Activated gamma-delta T cell treated with Interleukin-2 at 50 U/mL for 16 hours (primary cell): ENCODE results near the gene COX4I2.
"Not testable (repeated sequence)": the region's sequence is repeated elsewhere in the genome, so short reads cannot be mapped to it uniquely, and the experiment has no call there.

Experiments used
- DNase-seq: peaks from one replicate; pipeline ENCODE4 v3.0.0-alpha.2; 2020

The COX4I2 gene

DNA sequence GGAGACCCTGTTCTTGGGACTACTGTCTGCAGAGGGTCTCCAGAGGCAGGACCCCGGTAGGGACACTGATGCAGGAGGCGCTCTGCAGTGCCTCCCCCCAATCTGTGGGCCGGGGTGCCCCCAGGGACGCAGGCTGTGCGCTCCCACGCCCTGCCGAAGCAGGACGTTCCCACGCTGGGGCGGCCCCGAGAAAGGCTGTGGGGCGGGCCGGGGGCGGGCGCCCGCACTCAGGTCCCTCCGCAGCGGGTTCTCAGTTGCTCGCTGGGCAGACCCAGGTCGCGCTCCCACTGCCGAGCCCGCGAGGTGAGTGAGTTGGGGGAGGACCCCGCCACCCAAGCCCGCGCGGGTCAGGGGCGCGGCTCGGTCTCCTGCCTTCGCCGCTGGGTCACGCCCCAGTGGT lies at the start of gene COX4I2:
COX4I2 (plus strand) TSS at position 253 of the 400 bp plus-strand sequence. CDS start 1,106 bp downstream, outside the sequence.
- no peak for DNase-seq

DNA sequence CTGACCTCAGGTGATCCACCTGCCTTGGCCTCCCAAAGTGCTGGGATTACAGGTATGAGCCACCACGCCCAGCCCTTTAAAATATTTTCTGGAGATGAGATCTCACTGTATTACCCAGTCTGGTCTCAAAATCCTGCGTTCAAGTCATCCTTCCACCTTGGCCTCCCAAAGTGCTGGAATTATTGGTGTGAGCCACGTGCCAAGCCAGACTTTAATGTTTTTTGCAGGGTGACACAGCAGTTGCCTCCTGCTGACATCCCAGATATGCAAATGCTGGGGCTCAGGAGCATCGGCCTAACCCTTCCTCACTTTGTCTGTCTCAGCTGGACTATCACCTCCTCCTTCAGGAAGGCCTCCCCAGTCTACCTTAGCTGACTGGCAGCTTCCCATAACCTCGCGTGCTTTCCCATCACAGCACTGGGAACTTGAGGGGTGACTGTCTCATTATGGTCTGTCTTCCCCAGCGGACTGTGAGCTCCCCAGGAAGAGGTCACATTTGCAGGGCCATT lies 46.9 kb upstream of the COX4I2 start:
- no peak for DNase-seq

DNA sequence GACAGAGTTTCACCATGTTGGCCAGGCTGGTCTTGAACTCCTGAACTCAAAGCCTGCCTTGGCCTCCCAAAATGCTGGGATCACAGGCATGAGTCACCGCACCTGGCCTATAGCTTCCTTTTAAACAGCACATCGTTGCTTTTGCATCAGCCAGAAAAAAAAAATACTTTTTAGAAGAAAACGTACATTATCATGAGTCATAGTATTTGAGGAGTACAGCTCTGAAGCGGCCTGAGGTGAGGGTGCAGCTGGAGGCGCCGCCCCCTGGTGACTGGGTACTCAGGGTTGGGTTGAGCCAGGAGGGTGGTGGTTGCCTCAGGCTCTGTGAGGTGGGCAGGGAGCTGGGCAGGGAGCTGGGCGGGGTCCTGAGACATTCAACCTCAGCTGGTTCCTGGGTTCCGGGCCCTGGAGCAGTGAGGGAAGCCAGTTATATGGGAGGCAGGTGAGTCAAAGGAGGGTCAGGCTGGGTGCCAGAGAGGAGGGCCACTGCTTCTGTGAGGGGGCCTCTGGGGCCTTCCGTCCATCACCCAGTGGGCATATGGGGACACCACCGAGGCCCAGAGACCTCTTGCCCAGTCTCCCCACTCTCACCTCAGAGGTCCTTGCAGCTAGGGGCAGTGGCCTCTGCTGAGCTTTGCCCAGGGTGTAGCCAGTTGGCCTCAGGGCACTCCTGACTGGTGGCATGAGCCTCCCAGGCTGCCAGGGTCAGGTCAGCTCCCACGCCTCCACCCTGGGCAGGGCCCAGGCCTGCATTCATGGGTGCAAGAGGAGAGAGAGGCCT lies 44.3 kb upstream of the COX4I2 start:
- DNase-seq: no peak

DNA sequence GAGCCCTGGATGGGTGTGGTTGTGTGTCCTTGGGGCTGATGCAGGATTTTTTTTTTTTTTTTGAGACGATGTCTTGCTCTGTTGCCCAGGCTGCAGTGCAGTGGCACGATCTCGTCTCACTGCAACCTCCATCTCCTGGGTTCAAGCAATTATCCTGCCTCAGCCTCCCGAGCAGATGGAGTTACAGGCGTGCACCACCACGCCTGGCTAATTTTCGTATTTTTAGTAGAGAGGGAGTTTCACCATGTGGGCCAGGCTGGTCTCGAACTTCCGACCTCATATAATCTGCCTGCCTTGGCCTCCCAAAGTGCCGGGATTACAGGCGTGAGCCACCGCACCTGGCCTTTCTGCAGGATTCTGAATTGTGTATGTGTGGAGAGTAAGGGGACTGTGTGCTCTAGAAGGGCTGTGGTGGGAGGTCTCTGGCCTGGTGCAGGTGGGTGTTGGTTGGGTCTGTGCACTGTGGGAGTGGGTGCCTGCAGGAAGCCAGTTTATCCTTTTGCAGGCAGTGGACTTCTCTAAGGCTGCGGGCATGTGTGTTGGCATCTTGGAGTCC lies 43.6 kb upstream of the COX4I2 start:
- no peak for DNase-seq

DNA sequence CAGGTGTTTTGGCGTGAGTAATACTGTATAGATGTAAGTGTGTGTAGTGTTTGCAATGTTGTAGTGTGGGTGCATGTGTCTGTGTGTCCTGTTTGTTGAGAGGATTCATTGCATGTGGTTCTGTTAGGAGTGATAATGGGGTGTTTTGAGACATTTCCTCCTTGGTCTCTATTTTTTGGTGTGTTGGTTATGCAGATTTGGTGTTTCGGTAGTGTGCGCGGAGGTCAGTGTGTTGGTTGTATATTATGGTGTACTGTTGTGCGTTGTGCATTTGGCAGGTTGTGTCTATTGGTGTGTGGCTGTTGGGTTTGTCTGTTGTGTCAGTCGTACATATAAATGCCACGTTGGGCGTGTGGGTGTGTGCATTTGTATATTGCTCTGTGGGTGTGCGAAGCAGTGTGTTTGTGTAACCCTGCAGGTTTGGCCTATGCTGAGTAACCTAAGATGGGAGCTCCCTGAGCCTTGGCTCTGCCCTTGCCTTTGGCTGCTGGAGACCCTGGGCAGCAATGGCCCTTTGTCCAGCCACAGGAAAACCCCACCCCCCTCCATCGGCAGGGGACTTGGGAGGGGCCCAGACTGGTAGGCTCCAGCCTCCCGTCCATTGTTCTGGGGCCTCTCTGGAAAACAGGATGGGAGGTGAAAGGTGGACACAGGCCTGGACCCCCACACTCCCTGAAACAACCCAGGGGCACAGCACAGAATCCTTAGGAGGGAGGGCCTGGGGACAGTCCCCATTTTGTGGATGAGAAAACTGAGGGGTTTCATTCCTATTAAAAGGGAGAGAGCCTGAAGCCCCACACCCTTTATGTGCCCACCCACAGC lies 42.9 kb upstream of the COX4I2 start:
- DNase-seq: no peak

DNA sequence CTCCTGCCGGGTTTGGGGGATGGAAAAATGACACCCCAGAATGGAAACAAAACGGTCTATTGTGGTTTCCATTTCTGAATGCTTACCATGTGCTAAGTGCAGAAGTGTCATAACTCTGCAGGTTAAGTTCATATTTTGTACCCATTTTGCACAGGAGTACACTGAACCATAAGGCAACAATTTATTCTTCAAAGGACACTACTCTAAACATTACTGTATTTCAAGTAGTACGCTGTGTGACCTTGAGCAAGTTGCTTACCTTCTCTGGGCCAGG lies 42.4 kb upstream of the COX4I2 start:
- no peak for DNase-seq

DNA sequence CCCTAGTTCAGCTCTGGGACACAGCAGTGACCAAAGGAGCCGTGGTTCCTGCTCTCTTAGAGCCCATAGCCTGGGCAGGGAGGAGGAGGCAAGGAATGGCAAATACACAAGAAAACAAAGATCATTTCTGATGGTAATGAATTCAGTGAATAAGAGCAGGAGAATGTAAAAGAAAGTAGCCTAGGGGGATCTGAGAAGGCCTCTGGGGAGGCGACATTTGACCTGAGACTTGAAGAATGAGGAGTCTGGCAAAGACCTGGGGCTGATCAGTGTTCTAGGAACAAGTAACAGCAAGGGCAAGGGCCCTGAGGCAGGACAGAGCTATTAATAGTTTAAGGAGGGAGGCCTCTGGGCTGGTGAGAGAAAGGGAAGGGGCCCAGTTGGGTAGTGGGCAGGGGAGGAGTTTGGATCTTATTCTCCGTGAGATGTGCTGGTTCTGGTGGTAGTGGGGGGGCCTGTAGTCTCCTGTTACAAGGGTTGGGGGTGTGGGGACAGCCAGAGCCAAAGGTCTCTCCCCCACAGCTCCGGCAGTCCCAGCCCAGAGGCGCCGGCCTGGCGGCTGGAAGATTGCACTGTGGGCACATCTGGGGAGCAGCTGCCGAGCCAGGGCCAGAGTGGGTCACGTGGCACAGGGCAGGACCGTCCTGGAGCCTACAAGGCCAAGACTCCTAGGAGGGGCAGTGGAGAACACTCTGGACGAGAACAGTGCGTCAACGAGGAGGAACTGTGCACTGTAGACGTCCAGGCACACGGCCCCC lies 41.9 kb upstream of the COX4I2 start:
- no peak for DNase-seq

DNA sequence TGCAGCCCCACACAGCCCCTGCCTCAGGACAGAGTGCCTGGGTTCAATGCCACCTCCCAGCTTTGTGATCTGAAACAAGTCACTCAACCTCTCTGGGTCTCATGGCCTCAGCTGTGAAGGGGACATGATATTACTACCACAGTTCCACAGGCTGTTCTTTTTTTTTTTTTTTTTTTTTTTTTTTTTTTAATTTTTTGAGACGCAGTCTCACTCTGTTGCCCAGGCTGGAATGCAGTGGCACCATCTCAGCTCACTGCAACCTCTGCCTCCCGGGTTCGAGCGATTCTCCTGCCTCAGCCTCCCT lies 41.3 kb upstream of the COX4I2 start:
- not testable (repeated sequence) for DNase-seq

DNA sequence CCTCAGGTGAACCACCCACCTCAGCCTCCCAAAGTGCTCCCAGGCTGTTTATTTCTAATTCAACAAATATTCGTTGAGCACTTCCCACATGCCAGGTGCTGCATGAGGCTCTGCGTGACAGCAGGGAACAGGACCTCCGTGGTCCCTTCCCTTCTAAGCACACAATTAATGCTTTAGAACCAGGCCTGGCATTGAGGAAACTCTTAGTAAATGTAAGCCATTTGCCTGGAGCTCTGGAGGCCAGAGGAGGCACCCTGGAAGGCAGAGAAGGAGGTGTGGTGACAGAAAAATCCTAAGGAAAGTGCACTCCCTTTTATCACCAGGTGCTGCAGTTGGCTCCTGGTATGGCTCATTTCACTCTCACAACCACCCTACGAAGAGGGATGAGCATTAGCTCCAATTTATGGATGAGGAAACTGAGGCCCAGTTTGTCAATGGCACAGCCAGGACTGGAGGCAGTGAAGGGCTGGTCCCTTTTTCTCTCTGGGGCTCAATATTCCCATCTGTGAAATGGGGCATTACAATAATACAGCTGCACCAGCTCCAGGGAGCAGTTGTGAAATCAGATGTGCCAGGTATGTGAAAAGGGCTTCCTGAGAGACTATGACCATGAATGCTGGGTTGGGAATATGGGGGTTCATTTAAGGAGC lies 40.8 kb upstream of the COX4I2 start:
- DNase-seq: no peak

DNA sequence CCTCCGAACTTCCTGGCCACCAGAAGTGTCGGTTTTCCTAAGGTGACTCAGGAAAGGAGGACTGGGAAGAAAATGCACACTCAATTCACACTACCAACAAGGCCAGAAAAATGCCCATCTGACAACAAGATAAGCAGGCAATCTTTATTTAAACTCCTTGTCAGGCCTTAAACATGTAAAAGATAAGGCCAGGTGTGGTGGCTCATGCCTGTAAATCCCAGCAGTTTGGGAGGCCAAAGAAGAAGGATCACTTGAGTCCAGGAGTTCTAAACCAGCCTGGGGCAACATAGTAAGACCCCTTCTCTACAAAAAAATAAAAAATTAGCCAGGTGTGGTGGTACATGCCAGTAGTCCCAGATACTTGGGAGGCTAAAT lies 40.2 kb upstream of the COX4I2 start:
- DNase-seq: no peak

DNA sequence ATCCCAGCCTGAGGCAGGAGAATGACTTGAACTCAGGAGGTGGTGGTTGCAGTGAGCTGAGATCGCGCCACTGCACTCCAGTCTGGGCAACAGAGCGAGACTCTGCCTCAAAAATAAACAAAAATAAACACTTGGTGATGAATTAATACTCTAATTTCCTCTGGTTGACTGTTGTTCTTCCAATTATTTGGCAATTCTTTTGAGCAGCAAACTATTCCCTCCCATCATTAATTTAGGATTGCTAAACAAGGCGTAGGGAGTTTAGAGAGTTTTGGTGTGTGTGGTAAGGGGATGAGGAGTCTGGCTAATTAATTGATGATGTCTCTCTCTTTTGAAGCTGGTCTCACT lies 35.3 kb upstream of the COX4I2 start:
- no peak for DNase-seq

DNA sequence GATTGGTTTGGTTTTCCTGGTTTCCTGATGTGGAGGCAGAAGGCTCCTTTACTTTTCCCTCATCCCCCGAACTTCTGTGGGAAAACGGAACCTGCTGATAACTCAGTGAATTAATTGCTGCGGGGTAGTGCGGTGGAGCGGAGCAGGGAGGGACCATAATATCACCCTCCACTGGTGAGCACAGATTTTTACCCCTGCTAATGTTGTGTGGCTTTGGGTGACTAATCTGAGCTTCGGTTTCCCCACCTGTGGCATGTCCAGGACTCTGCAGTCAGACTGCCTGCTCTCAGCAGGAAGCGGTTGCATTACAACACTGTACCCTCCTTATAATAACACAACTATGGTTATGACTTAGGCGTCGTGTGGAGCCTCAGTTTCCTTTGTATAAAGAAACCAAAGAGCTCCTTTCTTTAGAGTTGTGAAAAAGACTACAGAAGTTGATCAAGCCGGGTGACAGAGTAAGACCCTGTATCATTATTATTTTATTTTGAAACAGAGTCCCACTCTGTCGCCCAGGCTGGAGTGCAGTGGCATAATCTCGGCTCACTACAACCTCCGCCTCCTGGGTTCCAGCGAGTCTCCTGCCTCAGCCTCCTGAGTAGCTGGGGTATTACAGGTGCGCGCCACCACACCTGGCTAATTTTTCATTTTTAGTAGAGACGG lies 34.8 kb upstream of the COX4I2 start:
- peak; percentile 35 for DNase-seq

DNA sequence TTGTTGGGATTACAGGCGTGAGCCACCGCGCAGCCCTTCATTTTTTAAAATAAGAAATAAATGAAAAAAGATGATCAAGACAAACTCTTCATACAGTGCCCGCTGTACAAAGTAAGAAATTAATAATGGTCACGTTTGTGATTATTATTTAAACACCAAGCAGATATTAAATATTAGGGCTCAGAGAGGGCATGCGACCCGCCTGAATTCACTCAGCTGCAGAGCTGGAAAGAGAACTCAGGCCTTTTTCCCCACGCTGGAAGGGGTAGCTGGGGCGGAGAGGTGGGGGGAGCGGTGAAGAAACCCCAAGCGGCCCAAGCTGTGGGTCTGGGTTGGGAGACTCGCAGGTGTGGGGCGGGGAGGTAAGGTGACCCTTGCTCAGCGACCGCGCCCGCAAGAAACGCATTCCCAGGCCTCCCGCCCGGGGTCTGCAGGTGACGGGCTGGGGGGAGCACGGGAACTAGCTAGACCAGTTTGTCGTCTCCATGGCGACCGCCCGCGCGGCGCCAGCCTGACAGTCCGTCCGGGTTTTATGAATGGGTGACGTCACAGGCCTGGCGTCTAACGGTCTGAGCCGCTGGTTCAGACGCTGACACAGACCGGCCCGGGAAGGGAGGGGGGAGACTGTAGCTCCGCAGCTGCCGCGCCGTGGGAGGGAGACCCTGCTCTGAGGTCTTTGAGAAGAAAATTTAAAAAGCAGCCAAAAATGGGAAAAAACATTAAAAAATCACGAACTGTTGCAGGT lies 33.7 kb upstream of the COX4I2 start:
- DNase-seq: peak; percentile 72

DNA sequence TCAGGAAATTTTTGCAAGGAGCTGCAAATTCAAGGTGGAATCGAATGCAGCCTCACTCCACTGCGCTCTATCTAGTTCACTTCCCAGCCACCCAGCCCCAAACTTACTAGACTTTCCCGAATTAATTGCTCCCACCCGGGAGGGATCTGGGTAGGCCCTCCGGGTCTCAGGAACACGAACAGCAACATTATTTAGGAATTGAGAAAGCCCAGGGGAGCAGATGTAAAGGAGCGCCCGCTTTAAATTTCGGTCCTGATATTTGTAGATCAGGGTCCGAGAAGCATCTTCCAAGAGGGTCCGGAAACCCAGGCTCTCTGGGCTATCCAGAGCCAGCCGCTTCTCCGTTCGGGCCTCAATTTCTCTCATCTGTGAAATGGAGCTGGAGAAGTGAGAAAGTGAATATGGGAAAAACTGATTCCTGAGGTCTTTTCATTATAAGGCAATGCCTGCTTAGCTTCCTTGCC lies 33.1 kb upstream of the COX4I2 start:
- DNase-seq: no peak

DNA sequence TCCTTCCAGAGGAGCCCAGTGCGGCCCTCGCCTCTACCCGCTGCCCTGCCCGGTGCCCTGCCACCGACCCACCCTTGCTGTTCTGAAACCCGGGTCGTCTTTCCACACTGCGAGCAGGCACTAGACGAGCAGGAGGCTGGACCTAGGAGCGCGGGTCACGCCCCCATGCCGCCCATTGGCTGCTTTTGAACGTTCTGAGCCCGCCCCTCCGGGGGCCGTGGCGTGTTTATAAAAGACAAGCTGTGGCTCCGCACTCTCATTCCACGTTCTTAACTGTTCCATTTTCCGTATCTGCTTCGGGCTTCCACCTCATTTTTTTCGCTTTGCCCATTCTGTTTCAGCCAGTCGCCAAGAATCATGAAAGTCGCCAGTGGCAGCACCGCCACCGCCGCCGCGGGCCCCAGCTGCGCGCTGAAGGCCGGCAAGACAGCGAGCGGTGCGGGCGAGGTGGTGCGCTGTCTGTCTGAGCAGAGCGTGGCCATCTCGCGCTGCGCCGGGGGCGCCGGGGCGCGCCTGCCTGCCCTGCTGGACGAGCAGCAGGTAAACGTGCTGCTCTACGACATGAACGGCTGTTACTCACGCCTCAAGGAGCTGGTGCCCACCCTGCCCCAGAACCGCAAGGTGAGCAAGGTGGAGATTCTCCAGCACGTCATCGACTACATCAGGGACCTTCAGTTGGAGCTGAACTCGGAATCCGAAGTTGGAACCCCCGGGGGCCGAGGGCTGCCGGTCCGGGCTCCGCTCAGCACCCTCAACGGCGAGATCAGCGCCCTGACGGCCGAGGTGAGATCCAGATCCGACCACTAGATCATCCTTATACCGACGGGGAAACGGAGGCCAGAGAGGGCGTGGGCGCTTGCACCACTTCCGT lies 32.4 kb upstream of the COX4I2 start, which contains the start of gene ID1:
ID1 (plus strand) TSS at position 259 of the 871 bp plus-strand sequence; CDS start at position 358, 99 bp downstream.
- peak; percentile 86 for DNase-seq

DNA sequence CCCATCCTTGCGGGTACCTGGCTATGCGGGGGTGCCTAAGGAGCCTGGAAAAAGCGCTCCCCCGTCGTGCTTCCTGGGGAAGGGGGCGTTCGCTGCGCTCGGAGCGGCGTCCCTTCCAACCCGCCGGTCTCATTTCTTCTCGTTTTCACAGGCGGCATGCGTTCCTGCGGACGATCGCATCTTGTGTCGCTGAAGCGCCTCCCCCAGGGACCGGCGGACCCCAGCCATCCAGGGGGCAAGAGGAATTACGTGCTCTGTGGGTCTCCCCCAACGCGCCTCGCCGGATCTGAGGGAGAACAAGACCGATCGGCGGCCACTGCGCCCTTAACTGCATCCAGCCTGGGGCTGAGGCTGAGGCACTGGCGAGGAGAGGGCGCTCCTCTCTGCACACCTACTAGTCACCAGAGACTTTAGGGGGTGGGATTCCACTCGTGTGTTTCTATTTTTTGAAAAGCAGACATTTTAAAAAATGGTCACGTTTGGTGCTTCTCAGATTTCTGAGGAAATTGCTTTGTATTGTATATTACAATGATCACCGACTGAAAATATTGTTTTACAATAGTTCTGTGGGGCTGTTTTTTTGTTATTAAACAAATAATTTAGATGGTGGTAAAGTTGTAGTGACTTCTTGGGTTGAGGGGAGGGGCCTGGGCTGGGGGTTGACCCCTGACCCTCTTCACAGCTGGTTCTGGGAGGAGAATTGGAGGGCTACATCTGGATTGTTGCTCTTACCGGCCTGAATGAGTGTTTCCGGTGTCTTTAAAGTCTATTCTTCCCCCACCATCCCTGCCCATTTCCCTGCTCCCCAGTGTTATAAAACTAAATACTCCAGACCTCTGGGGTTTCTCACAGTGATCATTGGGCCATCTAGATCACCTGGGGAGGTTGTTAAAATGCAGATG lies 31.6 kb upstream of the COX4I2 start:
- DNase-seq: no peak

DNA sequence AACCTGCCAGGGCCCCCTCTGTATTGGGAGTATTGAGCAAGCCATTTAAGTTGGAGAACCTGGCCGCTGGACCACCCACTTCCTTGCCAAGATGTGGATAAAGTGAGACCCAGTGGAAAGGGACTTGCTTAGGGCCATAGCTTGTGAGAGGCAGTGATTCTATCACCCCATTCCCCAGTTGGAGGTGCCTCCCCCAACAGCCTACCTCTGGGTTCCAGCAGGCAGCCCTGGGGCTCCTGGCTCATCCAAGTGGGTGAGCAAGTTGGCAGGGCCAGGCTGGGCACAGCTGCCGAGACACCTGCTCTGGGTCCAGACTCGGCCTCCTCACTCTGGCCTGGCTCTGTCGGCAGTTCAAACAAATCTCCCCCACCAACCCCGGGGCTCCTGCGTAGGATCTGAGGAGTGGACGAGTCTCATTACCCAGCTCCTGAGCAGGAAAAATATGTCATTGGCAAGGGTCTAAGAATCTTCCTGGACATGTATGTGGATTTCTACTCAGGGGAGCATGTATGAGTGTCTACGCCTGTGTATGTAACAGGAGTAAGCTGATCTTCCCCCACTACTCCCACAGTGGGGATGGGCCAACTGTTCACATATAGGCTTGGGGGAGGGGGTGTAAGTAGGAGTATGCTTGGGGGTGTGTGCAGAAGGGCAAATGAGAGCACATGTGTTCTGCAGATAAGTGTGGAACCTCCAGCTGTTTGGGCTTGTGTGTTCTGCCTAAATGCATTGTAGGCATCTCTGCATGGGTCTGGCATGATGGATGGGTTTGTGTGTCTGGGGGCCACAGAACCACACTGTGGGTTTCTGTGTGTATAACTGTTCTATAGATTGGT lies 30.7 kb upstream of the COX4I2 start:
- no peak for DNase-seq

DNA sequence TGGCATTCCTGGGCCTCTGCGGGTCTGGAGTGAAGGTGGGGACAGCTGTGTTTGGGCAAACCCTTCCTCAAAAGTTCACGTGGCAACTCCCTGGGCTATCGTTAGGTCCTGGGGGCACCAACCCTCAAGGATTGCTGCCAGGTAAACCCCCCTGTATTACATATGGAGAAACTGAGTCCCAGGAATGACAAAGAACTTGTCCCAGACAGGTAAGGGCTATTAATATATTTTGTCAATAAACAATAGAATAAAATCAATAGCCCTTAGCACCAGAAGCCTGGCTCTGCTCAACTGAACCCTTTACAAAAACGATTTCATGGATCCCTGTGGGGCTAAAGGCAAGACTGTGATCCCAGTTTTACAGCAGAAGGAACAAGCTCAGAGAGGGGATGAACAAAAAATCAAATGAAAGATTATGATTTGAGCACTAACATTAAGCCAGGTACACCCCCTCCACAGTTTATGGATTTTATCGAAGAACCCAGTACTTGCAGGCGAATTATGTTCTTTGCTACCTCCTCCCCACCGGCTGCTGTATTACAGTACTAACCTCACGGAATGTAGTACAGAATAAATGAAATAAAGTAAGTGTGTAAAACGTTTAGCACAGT lies 30.0 kb upstream of the COX4I2 start:
- DNase-seq: no peak
